HepG2 (cell line): ENCODE results near the gene NFE2L2. TPM values are rescaled to one million over a fixed set of nuclear protein-coding genes. Genes with fewer than 3 reads are reported as not detected.

Experiments used
- ERF ChIP-seq: IDR thresholded peaks from 2 replicates; pipeline ENCODE4 v1.6.1; 2018; ENCODE audit warnings: missing biosample characterization, missing genetic modification reagents
- HMGA1 ChIP-seq: sonication (generic); formaldehyde crosslinking; conservative IDR thresholded peaks from 2 replicates; pipeline ENCODE4 v1.4.0; 2020; ENCODE audit warnings: missing genetic modification reagents
- MBD4 ChIP-seq: IDR thresholded peaks from 2 replicates; pipeline ENCODE4 v1.6.1; 2012; ENCODE audit warnings: low read length, inconsistent platforms, borderline replicate concordance
- NFIB ChIP-seq: sonication (generic); formaldehyde crosslinking; IDR thresholded peaks from 2 replicates; pipeline ENCODE4 v1.9.0; 2021; ENCODE audit warnings: missing genetic modification reagents, mild to moderate bottlenecking, borderline replicate concordance
- NR1H2 ChIP-seq: sonication (generic); formaldehyde crosslinking; IDR thresholded peaks from 2 replicates; pipeline ENCODE4 v1.8.1; 2022; ENCODE audit warnings: low read depth, missing genetic modification reagents, borderline replicate concordance
- PHF8 ChIP-seq: sonication (generic); formaldehyde crosslinking; IDR thresholded peaks from 2 replicates; pipeline ENCODE4 v1.5.0; 2020; ENCODE audit warnings: missing genetic modification reagents
- SATB2 ChIP-seq: sonication (generic); formaldehyde crosslinking; IDR thresholded peaks from 2 replicates; pipeline ENCODE4 v1.5.0; 2020; ENCODE audit warnings: missing genetic modification reagents
- ZBTB3 ChIP-seq: sonication (generic); formaldehyde crosslinking; IDR thresholded peaks from 2 replicates; pipeline ENCODE4 v1.4.0; 2020; ENCODE audit warnings: low read depth, mild to moderate bottlenecking, moderate library complexity, missing genetic modification reagents, borderline replicate concordance
- ZNF251 ChIP-seq: sonication (generic); formaldehyde crosslinking; IDR thresholded peaks from 2 replicates; pipeline ENCODE4 v1.9.0; 2021; ENCODE audit warnings: mild to moderate bottlenecking, missing genetic modification reagents
- ZNF451 ChIP-seq: sonication (generic); formaldehyde crosslinking; IDR thresholded peaks from 2 replicates; pipeline ENCODE4 v1.5.0; 2020; ENCODE audit warnings: mild to moderate bottlenecking, missing genetic modification reagents
- ZNF546 ChIP-seq: sonication (generic); formaldehyde crosslinking; conservative IDR thresholded peaks from 2 replicates; pipeline ENCODE4 v1.8.1; 2023; ENCODE audit warnings: mild to moderate bottlenecking, missing genetic modification reagents
- ZNF607 ChIP-seq: sonication (generic); formaldehyde crosslinking; IDR thresholded peaks from 2 replicates; pipeline ENCODE4 v1.5.1; 2020; ENCODE audit warnings: missing genetic modification reagents, mild to moderate bottlenecking, borderline replicate concordance
- ZNF83 ChIP-seq: sonication (generic); formaldehyde crosslinking; IDR thresholded peaks from 2 replicates; pipeline ENCODE4 v1.4.0; 2020; ENCODE audit warnings: missing genetic modification reagents, mild to moderate bottlenecking, borderline replicate concordance
- polyA plus RNA-seq, 8 experiments: library from polyadenylated mRNA; depleted of rRNA in 3 of 8; stranded (reverse) in 7 of 8; unstranded in 1 of 8; fragments of >200 nt; fragmentation: Illumina TruSeq in 4 of 8; extraction: Trizol in 4 of 8; gene quantifications; 2 replicates each; pipeline versions ENCODE4 v1.2.1 to v1.2.3, GENCODE V29; 2011 to 2016; ENCODE audit warnings: low read depth in 4 of 8, missing spikeins in 1 of 8, mixed read lengths in 1 of 8; ENCODE audit not compliant: insufficient read depth in 1 of 8
- total RNA-seq, 5 experiments: library from RNA; depleted of rRNA; stranded (reverse); fragments of >200 nt; fragmentation: Illumina TruSeq; extraction: Trizol; gene quantifications; 2 replicates each; pipeline ENCODE4 v1.2.3, GENCODE V29; 2016; ENCODE audit warnings: low read depth in 1 of 5
- TF ChIP-seq, protein P1 (sequence below): sonication (generic); formaldehyde crosslinking; IDR thresholded peaks from 2 replicates; pipeline ENCODE4 v1.4.0; 2020; ENCODE audit warnings: mild to moderate bottlenecking, missing genetic modification reagents
- TF ChIP-seq, protein P2 (sequence below): sonication (generic); formaldehyde crosslinking; IDR thresholded peaks from 2 replicates; pipeline ENCODE4 v1.4.0; 2020; ENCODE audit warnings: missing genetic modification reagents
- TF ChIP-seq, protein P3 (sequence below): sonication (generic); formaldehyde crosslinking; IDR thresholded peaks from 2 replicates; pipeline ENCODE4 v1.5.0; 2020; ENCODE audit warnings: mild to moderate bottlenecking, missing genetic modification reagents, borderline replicate concordance
- TF ChIP-seq, protein P4 (sequence below): sonication (generic); formaldehyde crosslinking; IDR thresholded peaks from 2 replicates; pipeline ENCODE4 v1.5.0; 2020; ENCODE audit warnings: missing genetic modification reagents
- TF ChIP-seq, protein P5 (sequence below): sonication (generic); formaldehyde crosslinking; IDR thresholded peaks from 2 replicates; pipeline ENCODE4 v1.8.0; 2022; ENCODE audit warnings: low read depth, missing genetic modification reagents

Gene NFE2L2
- total and polyA plus RNA-seq, 2 of the 13 experiments (the other 11 are each of a cell fraction or from before 2014, with no cell fraction given): 84.6 to 215 TPM

DNA sequence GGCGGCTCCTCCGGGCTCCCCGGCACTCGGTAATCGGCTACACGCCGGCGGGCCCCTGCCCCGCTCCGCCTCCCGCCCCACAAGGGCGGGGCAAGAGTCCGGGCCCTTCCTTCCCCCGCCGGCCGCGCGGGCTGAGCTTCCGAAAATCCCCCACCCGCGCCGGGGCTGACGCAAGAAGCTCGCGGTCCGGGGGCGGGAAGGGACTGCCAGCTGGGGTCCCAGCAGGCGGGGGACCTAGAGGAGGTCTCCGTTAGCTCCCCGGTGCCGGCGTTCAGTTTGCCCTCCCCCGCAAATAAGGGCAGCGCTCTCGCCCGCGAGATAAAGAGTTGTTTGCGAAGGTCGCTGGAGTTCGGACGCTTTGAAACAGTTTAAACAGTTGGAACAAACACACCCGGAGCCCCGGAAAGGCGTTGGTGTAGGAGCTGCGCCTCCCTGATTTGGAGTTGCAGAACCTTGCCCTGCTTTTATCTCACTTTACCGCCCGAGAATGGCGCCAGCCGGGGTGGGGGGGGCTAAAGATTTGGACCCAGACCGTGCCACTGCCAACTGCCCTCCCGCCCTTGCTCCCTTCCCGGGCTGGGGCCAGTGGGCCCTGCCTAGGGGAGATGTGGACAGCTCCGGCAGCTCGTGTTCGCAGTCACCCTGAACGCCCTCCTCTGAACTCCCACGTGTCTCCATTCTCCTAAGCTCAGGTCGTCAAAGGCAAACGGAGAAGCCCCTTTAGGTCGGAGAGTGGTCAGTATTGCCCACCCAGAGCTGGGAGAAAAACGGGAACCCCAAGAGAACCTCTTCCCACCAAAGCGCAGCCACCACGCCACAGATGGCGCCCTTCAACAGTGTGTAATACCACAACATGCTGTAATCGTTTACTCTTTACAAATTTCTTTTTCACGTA, at the start of gene NFE2L2 (continued):
- TF ChIP-seq ZNF451 (CRISPR knock-in tag) (0 out of 2 replicates have a peak, but pooled peaks have one; percentile 78), ZNF83 (CRISPR knock-in tag) (0 out of 2 replicates have a peak, but pooled peaks have one; percentile 21), ZNF607 (CRISPR knock-in tag) (peak; percentile 89), NFIB (CRISPR knock-in tag) (no peak), ERF (CRISPR knock-in tag) (no peak; the same call in none of the 2 replicates), SATB2 (CRISPR knock-in tag) (no peak; the same call in none of the 2 replicates), ZNF251 (CRISPR knock-in tag) (no peak), PHF8 (no peak), NR1H2 (CRISPR knock-in tag) (no peak), ZNF546 (CRISPR knock-in tag) (peak; percentile 87), HMGA1 (CRISPR knock-in tag) (no peak), ZBTB3 (CRISPR knock-in tag) (no peak), MBD4 (peak; percentile 72)
- TF ChIP-seq, protein P1, sequence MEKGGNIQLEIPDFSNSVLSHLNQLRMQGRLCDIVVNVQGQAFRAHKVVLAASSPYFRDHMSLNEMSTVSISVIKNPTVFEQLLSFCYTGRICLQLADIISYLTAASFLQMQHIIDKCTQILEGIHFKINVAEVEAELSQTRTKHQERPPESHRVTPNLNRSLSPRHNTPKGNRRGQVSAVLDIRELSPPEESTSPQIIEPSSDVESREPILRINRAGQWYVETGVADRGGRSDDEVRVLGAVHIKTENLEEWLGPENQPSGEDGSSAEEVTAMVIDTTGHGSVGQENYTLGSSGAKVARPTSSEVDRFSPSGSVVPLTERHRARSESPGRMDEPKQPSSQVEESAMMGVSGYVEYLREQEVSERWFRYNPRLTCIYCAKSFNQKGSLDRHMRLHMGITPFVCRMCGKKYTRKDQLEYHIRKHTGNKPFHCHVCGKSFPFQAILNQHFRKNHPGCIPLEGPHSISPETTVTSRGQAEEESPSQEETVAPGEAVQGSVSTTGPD (CRISPR knock-in tag): peak; percentile 95
- TF ChIP-seq, protein P2, sequence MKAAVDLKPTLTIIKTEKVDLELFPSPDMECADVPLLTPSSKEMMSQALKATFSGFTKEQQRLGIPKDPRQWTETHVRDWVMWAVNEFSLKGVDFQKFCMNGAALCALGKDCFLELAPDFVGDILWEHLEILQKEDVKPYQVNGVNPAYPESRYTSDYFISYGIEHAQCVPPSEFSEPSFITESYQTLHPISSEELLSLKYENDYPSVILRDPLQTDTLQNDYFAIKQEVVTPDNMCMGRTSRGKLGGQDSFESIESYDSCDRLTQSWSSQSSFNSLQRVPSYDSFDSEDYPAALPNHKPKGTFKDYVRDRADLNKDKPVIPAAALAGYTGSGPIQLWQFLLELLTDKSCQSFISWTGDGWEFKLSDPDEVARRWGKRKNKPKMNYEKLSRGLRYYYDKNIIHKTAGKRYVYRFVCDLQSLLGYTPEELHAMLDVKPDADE (CRISPR knock-in tag): 0 out of 2 replicates have a peak, but pooled peaks have one; percentile 69
- TF ChIP-seq, protein P3, sequence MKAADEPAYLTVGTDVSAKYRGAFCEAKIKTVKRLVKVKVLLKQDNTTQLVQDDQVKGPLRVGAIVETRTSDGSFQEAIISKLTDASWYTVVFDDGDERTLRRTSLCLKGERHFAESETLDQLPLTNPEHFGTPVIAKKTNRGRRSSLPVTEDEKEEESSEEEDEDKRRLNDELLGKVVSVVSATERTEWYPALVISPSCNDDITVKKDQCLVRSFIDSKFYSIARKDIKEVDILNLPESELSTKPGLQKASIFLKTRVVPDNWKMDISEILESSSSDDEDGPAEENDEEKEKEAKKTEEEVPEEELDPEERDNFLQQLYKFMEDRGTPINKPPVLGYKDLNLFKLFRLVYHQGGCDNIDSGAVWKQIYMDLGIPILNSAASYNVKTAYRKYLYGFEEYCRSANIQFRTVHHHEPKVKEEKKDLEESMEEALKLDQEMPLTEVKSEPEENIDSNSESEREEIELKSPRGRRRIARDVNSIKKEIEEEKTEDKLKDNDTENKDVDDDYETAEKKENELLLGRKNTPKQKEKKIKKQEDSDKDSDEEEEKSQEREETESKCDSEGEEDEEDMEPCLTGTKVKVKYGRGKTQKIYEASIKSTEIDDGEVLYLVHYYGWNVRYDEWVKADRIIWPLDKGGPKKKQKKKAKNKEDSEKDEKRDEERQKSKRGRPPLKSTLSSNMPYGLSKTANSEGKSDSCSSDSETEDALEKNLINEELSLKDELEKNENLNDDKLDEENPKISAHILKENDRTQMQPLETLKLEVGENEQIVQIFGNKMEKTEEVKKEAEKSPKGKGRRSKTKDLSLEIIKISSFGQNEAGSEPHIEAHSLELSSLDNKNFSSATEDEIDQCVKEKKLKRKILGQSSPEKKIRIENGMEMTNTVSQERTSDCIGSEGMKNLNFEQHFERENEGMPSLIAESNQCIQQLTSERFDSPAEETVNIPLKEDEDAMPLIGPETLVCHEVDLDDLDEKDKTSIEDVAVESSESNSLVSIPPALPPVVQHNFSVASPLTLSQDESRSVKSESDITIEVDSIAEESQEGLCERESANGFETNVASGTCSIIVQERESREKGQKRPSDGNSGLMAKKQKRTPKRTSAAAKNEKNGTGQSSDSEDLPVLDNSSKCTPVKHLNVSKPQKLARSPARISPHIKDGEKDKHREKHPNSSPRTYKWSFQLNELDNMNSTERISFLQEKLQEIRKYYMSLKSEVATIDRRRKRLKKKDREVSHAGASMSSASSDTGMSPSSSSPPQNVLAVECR (CRISPR knock-in tag): peak; percentile 89; the same call in 1 of the 2 replicates
- TF ChIP-seq, protein P4, sequence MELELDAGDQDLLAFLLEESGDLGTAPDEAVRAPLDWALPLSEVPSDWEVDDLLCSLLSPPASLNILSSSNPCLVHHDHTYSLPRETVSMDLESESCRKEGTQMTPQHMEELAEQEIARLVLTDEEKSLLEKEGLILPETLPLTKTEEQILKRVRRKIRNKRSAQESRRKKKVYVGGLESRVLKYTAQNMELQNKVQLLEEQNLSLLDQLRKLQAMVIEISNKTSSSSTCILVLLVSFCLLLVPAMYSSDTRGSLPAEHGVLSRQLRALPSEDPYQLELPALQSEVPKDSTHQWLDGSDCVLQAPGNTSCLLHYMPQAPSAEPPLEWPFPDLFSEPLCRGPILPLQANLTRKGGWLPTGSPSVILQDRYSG (CRISPR knock-in tag): peak; percentile 31
- TF ChIP-seq, protein P5, sequence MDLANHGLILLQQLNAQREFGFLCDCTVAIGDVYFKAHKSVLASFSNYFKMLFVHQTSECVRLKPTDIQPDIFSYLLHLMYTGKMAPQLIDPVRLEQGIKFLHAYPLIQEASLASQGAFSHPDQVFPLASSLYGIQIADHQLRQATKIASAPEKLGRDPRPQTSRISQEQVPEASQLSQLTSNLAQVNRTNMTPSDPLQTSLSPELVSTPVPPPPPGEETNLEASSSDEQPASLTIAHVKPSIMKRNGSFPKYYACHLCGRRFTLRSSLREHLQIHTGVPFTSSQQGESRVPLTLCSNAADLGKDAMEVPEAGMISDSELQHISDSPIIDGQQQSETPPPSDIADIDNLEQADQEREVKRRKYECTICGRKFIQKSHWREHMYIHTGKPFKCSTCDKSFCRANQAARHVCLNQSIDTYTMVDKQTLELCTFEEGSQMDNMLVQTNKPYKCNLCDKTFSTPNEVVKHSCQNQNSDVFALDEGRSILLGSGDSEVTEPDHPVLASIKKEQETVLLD: peak; percentile 100
